ENCODE results near the gene FAF1. TPM values are rescaled to one million over a fixed set of nuclear protein-coding genes. Genes with fewer than 3 reads are reported as not detected.

FAF1 gene
- total RNA-seq, 2 experiments from 2014 or later, result 64.5 to 73.1 TPM

GRCh38 chr1:50604580-50604979, 355.5 kb downstream of the FAF1 start:
- H3K4me1 Mint-ChIP-seq, result no peaks in the 10 kb centered on the region
- ATAC-seq, result no peak
- no peaks in the 10 kb centered on the region for H3K9me3 Mint-ChIP-seq (ENCODE audit: low read depth)
- intact Hi-C loops (cut with DNase I, micrococcal nuclease), result no loop called here
- no peak overlapping the region for H3K27ac Mint-ChIP-seq
- POLR2A ChIA-PET, result no interaction called here
- no peaks in the 10 kb centered on the region for H3K36me3 Mint-ChIP-seq (ENCODE audit: low read depth)
- no peaks in the 10 kb centered on the region for H3K27me3 Mint-ChIP-seq
- no peak for DNase-seq
- CTCF ChIA-PET, result interaction anchor here (0.6 to 1.9 kb wide), 2 partner anchors 30 kb away, joined by 3 to 5 read pairs; no protein-coding TSS in a partner anchor
- no peak overlapping the region for H3K4me3 Mint-ChIP-seq

- H3K4me3 Mint-ChIP-seq, result no peak overlapping the region
- ChIA-PET POLR2A (no interaction called here), CTCF (interaction anchor here (0.6 to 1.9 kb wide), 4 partner anchors 29 to 70 kb away, joined by 3 to 5 read pairs (median 4); no protein-coding TSS in a partner anchor)
- H3K27me3 Mint-ChIP-seq, result no peaks in the 10 kb centered on the region
- intact Hi-C loops (cut with DNase I, micrococcal nuclease), result no loop called here
- no peak for DNase-seq
- H3K36me3 Mint-ChIP-seq (ENCODE audit: low read depth), result no peaks in the 10 kb centered on the region
- no peak overlapping the region for H3K27ac Mint-ChIP-seq
- H3K4me1 Mint-ChIP-seq, result no peaks in the 10 kb centered on the region
- no peaks in the 10 kb centered on the region for H3K9me3 Mint-ChIP-seq (ENCODE audit: low read depth)
- ATAC-seq, result no peak
Measured at GRCh38 chr1:50603274-50604271, 356.5 kb downstream of the FAF1 start.

GRCh38 chr1:50599546-50599945, 360.5 kb downstream of the FAF1 start:
- ChIA-PET CTCF (no interaction called here), POLR2A (no interaction called here)
- H3K27me3 Mint-ChIP-seq, result no peaks in the 10 kb centered on the region
- peaks cover 6% of the 10 kb centered on the region for H3K36me3 Mint-ChIP-seq (ENCODE audit: low read depth)
- DNase-seq (no peak), ATAC-seq (no peak)
- intact Hi-C loops (cut with DNase I, micrococcal nuclease), result no loop called here
- H3K4me3 Mint-ChIP-seq, result no peak overlapping the region
- no peaks in the 10 kb centered on the region for H3K4me1 Mint-ChIP-seq
- H3K27ac Mint-ChIP-seq, result no peak overlapping the region
- H3K9me3 Mint-ChIP-seq (ENCODE audit: low read depth), result no peaks in the 10 kb centered on the region

DNA sequence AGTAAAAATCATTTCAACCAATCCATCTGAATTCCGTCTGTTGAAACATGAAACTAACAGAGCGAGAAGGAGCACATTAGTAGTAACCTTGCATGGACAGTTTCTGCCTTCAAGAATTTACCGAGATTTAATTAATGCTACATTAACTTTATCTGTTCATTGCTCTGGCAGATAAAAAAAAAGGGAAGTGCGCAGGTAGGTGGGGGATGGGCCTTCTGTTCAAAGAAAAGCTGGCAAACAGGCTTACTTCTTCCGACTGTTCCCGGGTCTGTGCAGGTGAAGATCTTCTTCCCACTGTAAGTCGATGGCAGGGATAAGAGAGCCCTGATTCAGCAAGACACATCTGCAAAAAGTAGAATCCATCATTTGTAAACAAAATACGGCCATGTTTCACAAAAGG, 364.2 kb downstream of the FAF1 start:
- Mint-ChIP-seq H3K27me3 (no peaks in the 10 kb centered on the region), H3K36me3 (ENCODE audit: low read depth) (peaks cover 16% of the 10 kb centered on the region), H3K4me3 (no peak overlapping the region), H3K27ac (no peak overlapping the region), H3K9me3 (ENCODE audit: low read depth) (no peaks in the 10 kb centered on the region), H3K4me1 (no peaks in the 10 kb centered on the region)
- DNase-seq, result no peak
- POLR2A ChIA-PET, result no interaction called here
- CTCF ChIA-PET, result interaction anchor here (0.6 kb wide), 1 partner anchor 294 kb away, joined by 3 read pairs; no protein-coding TSS in a partner anchor
- ATAC-seq, result no peak
- intact Hi-C loops (cut with DNase I, micrococcal nuclease), result no loop called here

DNA sequence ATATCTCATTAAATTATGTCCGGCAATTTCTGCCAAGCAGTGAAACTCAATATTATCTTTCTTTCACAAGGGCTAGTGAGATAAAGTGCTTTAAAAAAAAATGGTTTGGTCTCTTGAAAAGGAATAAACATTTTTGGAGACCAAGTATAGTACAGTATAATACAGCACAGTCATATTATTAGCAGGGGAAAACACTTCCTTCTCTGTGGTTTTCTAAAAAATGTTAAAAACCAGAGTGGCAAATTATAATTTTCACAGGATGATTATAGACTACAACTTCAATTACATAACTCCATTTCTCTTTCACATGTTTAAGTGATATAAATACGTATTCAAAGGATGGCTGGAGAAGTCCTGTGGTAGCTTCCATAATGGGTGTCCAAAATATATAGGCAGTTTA, 366.6 kb downstream of the FAF1 start:
- Mint-ChIP-seq H3K27ac (no peak overlapping the region), H3K4me3 (no peak overlapping the region), H3K4me1 (no peaks in the 10 kb centered on the region), H3K9me3 (ENCODE audit: low read depth) (no peaks in the 10 kb centered on the region), H3K27me3 (no peaks in the 10 kb centered on the region), H3K36me3 (ENCODE audit: low read depth) (peaks cover 16% of the 10 kb centered on the region)
- no peak for DNase-seq
- ChIA-PET CTCF (no interaction called here), POLR2A (no interaction called here)
- intact Hi-C loops (cut with DNase I, micrococcal nuclease), result no loop called here
- no peak for ATAC-seq

GRCh38 chr1:50591598-50591997, 368.5 kb downstream of the FAF1 start:
- POLR2A ChIA-PET, result no interaction called here
- H3K9me3 Mint-ChIP-seq (ENCODE audit: low read depth), result no peaks in the 10 kb centered on the region
- H3K36me3 Mint-ChIP-seq (ENCODE audit: low read depth), result peaks cover 25% of the 10 kb centered on the region
- intact Hi-C loops (cut with DNase I, micrococcal nuclease), result no loop called here
- no peak for ATAC-seq
- DNase-seq, result no peak
- H3K27ac Mint-ChIP-seq, result no peak overlapping the region
- CTCF ChIA-PET, result no interaction called here
- H3K4me3 Mint-ChIP-seq, result no peak overlapping the region
- H3K4me1 Mint-ChIP-seq, result no peaks in the 10 kb centered on the region
- no peaks in the 10 kb centered on the region for H3K27me3 Mint-ChIP-seq

DNA sequence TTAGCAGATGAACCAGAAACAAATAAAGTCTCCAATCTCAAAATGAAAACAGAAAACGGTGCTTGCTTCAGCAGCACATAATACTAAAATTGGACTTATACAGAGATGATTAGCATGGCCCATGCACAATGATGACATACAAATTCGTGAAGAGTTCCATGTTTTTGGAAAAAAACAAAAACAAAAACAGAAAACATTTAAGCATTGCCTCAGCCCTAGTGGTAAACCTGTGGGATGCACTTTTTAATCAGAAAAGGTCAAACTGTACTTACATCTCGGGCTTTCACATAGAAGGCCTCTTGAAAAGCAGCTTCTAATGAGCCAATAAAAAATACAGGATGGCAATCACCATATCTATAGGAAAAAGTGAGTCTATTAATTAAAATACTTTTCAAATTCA, 377.7 kb downstream of the FAF1 start:
- peaks cover 22% of the 10 kb centered on the region for H3K36me3 Mint-ChIP-seq (ENCODE audit: low read depth)
- no peak overlapping the region for H3K27ac Mint-ChIP-seq
- no peaks in the 10 kb centered on the region for H3K4me1 Mint-ChIP-seq
- ChIA-PET CTCF (interaction anchor here (1.0 to 1.6 kb wide), 2 partner anchors 8 to 24 kb away, joined by 3 read pairs; no protein-coding TSS in a partner anchor), POLR2A (no interaction called here)
- intact Hi-C loops (cut with DNase I, micrococcal nuclease), result no loop called here
- no peak overlapping the region for H3K4me3 Mint-ChIP-seq
- DNase-seq (no peak), ATAC-seq (no peak)
- no peaks in the 10 kb centered on the region for H3K27me3 Mint-ChIP-seq
- no peaks in the 10 kb centered on the region for H3K9me3 Mint-ChIP-seq (ENCODE audit: low read depth)

- CTCF ChIA-PET, result interaction anchor here (1.5 kb wide), 1 partner anchor 11 kb away, joined by 3 read pairs; no protein-coding TSS in a partner anchor
- ATAC-seq, result no peak
- no peaks in the 10 kb centered on the region for H3K4me1 Mint-ChIP-seq
- DNase-seq, result no peak
- no peaks in the 10 kb centered on the region for H3K27me3 Mint-ChIP-seq
- no peak overlapping the region for H3K4me3 Mint-ChIP-seq
- H3K27ac Mint-ChIP-seq, result no peak overlapping the region
- intact Hi-C loops (cut with DNase I, micrococcal nuclease), result no loop called here
- POLR2A ChIA-PET, result no interaction called here
- H3K9me3 Mint-ChIP-seq (ENCODE audit: low read depth), result no peaks in the 10 kb centered on the region
- peaks cover 20% of the 10 kb centered on the region for H3K36me3 Mint-ChIP-seq (ENCODE audit: low read depth)
Measured at GRCh38 chr1:50570066-50570468, 390.0 kb downstream of the FAF1 start.

GRCh38 chr1:50568782-50569181, 391.3 kb downstream of the FAF1 start:
- ATAC-seq (no peak), DNase-seq (no peak)
- Mint-ChIP-seq H3K27ac (no peak overlapping the region), H3K9me3 (ENCODE audit: low read depth) (no peaks in the 10 kb centered on the region), H3K4me1 (no peaks in the 10 kb centered on the region), H3K27me3 (no peaks in the 10 kb centered on the region), H3K4me3 (no peak overlapping the region), H3K36me3 (ENCODE audit: low read depth) (peaks cover 22% of the 10 kb centered on the region)
- ChIA-PET POLR2A (no interaction called here), CTCF (interaction anchor here (0.6 to 0.8 kb wide), 2 partner anchors 16 to 110 kb away, joined by 3 to 4 read pairs; no protein-coding TSS in a partner anchor)
- intact Hi-C loops (cut with DNase I, micrococcal nuclease), result no loop called here

GRCh38 chr1:50566405-50566804, 393.7 kb downstream of the FAF1 start:
- no peak for DNase-seq
- no peak for ATAC-seq
- ChIA-PET POLR2A (interaction anchor here (0.6 kb wide), 1 partner anchor 58 kb away, joined by 4 read pairs; no protein-coding TSS in a partner anchor), CTCF (no interaction called here)
- H3K4me1 Mint-ChIP-seq, result no peaks in the 10 kb centered on the region
- no peaks in the 10 kb centered on the region for H3K9me3 Mint-ChIP-seq (ENCODE audit: low read depth)
- no peak overlapping the region for H3K4me3 Mint-ChIP-seq
- H3K36me3 Mint-ChIP-seq (ENCODE audit: low read depth), result peaks cover 20% of the 10 kb centered on the region
- H3K27ac Mint-ChIP-seq, result no peak overlapping the region
- H3K27me3 Mint-ChIP-seq, result no peaks in the 10 kb centered on the region
- intact Hi-C loops (cut with DNase I, micrococcal nuclease), result no loop called here

GRCh38 chr1:50564417-50564816, 395.6 kb downstream of the FAF1 start:
- no peaks in the 10 kb centered on the region for H3K4me1 Mint-ChIP-seq

GRCh38 chr1:50562106-50562505, 398.0 kb downstream of the FAF1 start:
- no peaks in the 10 kb centered on the region for H3K9me3 Mint-ChIP-seq (ENCODE audit: low read depth)
- ATAC-seq (no peak), DNase-seq (no peak)
- intact Hi-C loops (cut with DNase I, micrococcal nuclease), result no loop called here
- no peak overlapping the region for H3K27ac Mint-ChIP-seq
- H3K4me3 Mint-ChIP-seq, result no peak overlapping the region
- no peaks in the 10 kb centered on the region for H3K27me3 Mint-ChIP-seq
- POLR2A ChIA-PET, result no interaction called here
- H3K36me3 Mint-ChIP-seq (ENCODE audit: low read depth), result peaks cover 24% of the 10 kb centered on the region
- CTCF ChIA-PET, result interaction anchor here (0.6 to 0.8 kb wide), 2 partner anchors 10 to 11 kb away, joined by 3 read pairs; no protein-coding TSS in a partner anchor
- H3K4me1 Mint-ChIP-seq, result no peaks in the 10 kb centered on the region

More at GRCh38 chr1:50564417-50564816, 395.6 kb downstream of the FAF1 start:
- no peak overlapping the region for H3K4me3 Mint-ChIP-seq
- H3K27ac Mint-ChIP-seq, result no peak overlapping the region
- ATAC-seq (no peak), DNase-seq (no peak)
- intact Hi-C loops (cut with DNase I, micrococcal nuclease), result no loop called here
- peaks cover 24% of the 10 kb centered on the region for H3K36me3 Mint-ChIP-seq (ENCODE audit: low read depth)
- ChIA-PET POLR2A (no interaction called here), CTCF (no interaction called here)
- H3K27me3 Mint-ChIP-seq, result no peaks in the 10 kb centered on the region
- H3K9me3 Mint-ChIP-seq (ENCODE audit: low read depth), result no peaks in the 10 kb centered on the region
